Hepatocyte (in vitro differentiated cells): ENCODE data around the gene AKAP1. TPM values are rescaled to one million over a fixed set of nuclear protein-coding genes. Genes with fewer than 3 reads are reported as not detected.

Experiments
- DNase-seq: peaks from one replicate; pipeline ENCODE4 v3.0.0-alpha.2; 2016; ENCODE audit warnings: low spot score
- H2AFZ ChIP-seq: fragments of 200-600 bp; sonication (generic); 2 replicates; pipeline ENCODE4 v1.6.0; 2016; ENCODE audit warnings: antibody characterized with exemption, mild to moderate bottlenecking
- H3K27ac ChIP-seq: fragments of 200-600 bp; sonication (generic); 2 replicates; pipeline ENCODE4 v1.5.1; 2016; ENCODE audit warnings: mild to moderate bottlenecking
- H3K27me3 ChIP-seq: fragments of 200-600 bp; sonication (generic); 2 replicates; pipeline ENCODE4 v1.6.1; 2016
- H3K36me3 ChIP-seq: fragments of 200-600 bp; sonication (generic); replicated peaks from 2 replicates; pipeline ENCODE4 v1.5.1; 2016; ENCODE audit warnings: low read depth; ENCODE audit not compliant: insufficient read depth
- H3K4me1 ChIP-seq: fragments of 200-600 bp; sonication (generic); 2 replicates; pipeline ENCODE4 v1.5.1; 2016; ENCODE audit warnings: mild to moderate bottlenecking, moderate library complexity; ENCODE audit not compliant: insufficient read depth
- H3K4me2 ChIP-seq: fragments of 200-600 bp; sonication (generic); 2 replicates; pipeline ENCODE4 v1.6.0; 2016
- H3K4me3 ChIP-seq: fragments of 200-600 bp; sonication (generic); 2 replicates; pipeline ENCODE4 v1.5.1; 2016; ENCODE audit warnings: mild to moderate bottlenecking
- H3K79me2 ChIP-seq: fragments of 200-600 bp; sonication (generic); 2 replicates; pipeline ENCODE4 v1.6.0; 2017; ENCODE audit warnings: mild to moderate bottlenecking
- H3K9me2 ChIP-seq: fragments of 200-600 bp; sonication (generic); replicated peaks from 2 replicates; pipeline ENCODE4 v1.6.0; 2017; ENCODE audit warnings: mild to moderate bottlenecking; ENCODE audit not compliant: insufficient read depth
- H3K9me3 ChIP-seq: fragments of 200-600 bp; sonication (generic); 2 replicates; pipeline ENCODE4 v1.5.1; 2016; ENCODE audit warnings: low read depth, mild to moderate bottlenecking
- H4K20me1 ChIP-seq: fragments of 200-600 bp; sonication (generic); 2 replicates; pipeline ENCODE4 v1.6.0; 2016; ENCODE audit warnings: mild to moderate bottlenecking; ENCODE audit not compliant: insufficient read depth, poor library complexity, severe bottlenecking
- EZH2 ChIP-seq: fragments of 200-600 bp; sonication (generic); IDR thresholded peaks from 2 replicates; pipeline ENCODE4 v1.6.1; 2016; ENCODE audit warnings: antibody characterized with exemption, mild to moderate bottlenecking, borderline replicate concordance
- EZH2phosphoT487 ChIP-seq: fragments of 200-600 bp; sonication (generic); IDR thresholded peaks from one replicate; pipeline ENCODE4 v1.6.1; 2018; ENCODE audit warnings: antibody characterized with exemption, mild to moderate bottlenecking, low read depth, moderate library complexity; ENCODE audit not compliant: unreplicated experiment, severe bottlenecking
- WGBS: methylation state at CpG from one replicate; pipeline ENCODE4 v1.1.6; 2016; ENCODE audit warnings: low lambda C conversion rate; ENCODE audit errors: missing lambda C conversion rate; 5-methylcytosine and 5-hydroxymethylcytosine counted together
- polyA plus RNA-seq: library from polyadenylated mRNA; unstranded; fragments of >200 nt; fragmentation: Nextera tagmentation; extraction: Ambion mirVana; gene quantifications from 2 replicates; pipeline ENCODE4 v1.2.1, GENCODE V29; 2016
- total RNA-seq: library from RNA; depleted of rRNA; stranded (reverse); fragments of >200 nt; gene quantifications from 2 replicates; pipeline ENCODE4 v1.2.3, GENCODE V29; 2014
- TF ChIP-seq, protein P1 (sequence below): fragments of 200-600 bp; sonication (generic); IDR thresholded peaks from 2 replicates; pipeline ENCODE4 v1.5.1; 2016; ENCODE audit warnings: antibody characterized with exemption, mild to moderate bottlenecking; ENCODE audit not compliant: poor library complexity

The AKAP1 gene
- total and polyA plus RNA-seq, 2 experiments from 2014 or later: 33.0 to 46.7 TPM

DNA sequence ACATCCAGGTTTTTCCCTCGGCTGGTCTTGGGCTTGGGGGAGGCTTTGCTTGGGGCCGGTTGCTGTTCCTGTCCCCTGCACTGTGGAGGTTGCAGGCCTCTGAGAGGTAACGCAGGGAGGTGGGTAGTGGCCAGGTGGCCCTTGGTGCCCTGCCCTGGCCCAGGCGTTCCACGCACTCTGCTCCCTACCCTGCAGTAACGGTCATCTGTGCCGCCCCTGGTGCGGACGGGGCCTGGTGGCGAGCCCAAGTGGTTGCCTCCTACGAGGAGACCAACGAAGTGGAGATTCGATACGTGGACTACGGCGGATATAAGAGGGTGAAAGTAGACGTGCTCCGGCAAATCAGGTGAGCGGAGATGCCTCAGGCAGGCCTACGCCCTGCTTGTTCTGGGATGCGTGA, 30.9 kb downstream of the AKAP1 start:
- Histone ChIP-seq H3K36me3 (no peaks in the 10 kb centered on the region), H3K27ac (no peak overlapping the region), H4K20me1 (no peaks in the 10 kb centered on the region), H3K27me3 (no peaks in the 10 kb centered on the region), H3K4me3 (no peak overlapping the region), H3K9me2 (no peaks in the 10 kb centered on the region), H3K79me2 (peaks cover 7% of the 10 kb centered on the region), H2AFZ (no peak overlapping the region), H3K4me1 (no peaks in the 10 kb centered on the region), H3K4me2 (no peak overlapping the region), H3K9me3 (no peaks in the 10 kb centered on the region)
- no peak for DNase-seq
- 97% methylated on average over 21 of the region's 21 CpGs for WGBS
- TF ChIP-seq, protein P1, sequence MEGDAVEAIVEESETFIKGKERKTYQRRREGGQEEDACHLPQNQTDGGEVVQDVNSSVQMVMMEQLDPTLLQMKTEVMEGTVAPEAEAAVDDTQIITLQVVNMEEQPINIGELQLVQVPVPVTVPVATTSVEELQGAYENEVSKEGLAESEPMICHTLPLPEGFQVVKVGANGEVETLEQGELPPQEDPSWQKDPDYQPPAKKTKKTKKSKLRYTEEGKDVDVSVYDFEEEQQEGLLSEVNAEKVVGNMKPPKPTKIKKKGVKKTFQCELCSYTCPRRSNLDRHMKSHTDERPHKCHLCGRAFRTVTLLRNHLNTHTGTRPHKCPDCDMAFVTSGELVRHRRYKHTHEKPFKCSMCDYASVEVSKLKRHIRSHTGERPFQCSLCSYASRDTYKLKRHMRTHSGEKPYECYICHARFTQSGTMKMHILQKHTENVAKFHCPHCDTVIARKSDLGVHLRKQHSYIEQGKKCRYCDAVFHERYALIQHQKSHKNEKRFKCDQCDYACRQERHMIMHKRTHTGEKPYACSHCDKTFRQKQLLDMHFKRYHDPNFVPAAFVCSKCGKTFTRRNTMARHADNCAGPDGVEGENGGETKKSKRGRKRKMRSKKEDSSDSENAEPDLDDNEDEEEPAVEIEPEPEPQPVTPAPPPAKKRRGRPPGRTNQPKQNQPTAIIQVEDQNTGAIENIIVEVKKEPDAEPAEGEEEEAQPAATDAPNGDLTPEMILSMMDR: no peak
- TF ChIP-seq EZH2 (no peak), EZH2phosphoT487 (no peak)

GRCh38 chr17:57117798-57118197, 32.8 kb downstream of the AKAP1 start:
- no peak overlapping the region for H3K4me2 ChIP-seq
- TF ChIP-seq EZH2phosphoT487: no peak
- no peaks in the 10 kb centered on the region for H3K9me2 ChIP-seq
- no peaks in the 10 kb centered on the region for H3K9me3 ChIP-seq
- WGBS: 98% methylated on average over 4 of the region's 4 CpGs
- no peak overlapping the region for H2AFZ ChIP-seq
- H3K4me1 ChIP-seq: no peaks in the 10 kb centered on the region
- no peak overlapping the region for H3K4me3 ChIP-seq
- no peak for DNase-seq
- H4K20me1 ChIP-seq: no peaks in the 10 kb centered on the region
- H3K79me2 ChIP-seq: peaks cover 2% of the 10 kb centered on the region
- no peaks in the 10 kb centered on the region for H3K36me3 ChIP-seq
- H3K27ac ChIP-seq: no peak overlapping the region
- no peaks in the 10 kb centered on the region for H3K27me3 ChIP-seq

GRCh38 chr17:57120814-57121213, 35.8 kb downstream of the AKAP1 start:
- Histone ChIP-seq H3K27ac (no peak overlapping the region), H3K36me3 (no peaks in the 10 kb centered on the region)

GRCh38 chr17:57121308-57122042, 36.4 kb downstream of the AKAP1 start:
- no peak overlapping the region for H2AFZ ChIP-seq
- H4K20me1 ChIP-seq: no peaks in the 10 kb centered on the region
- H3K79me2 ChIP-seq: no peaks in the 10 kb centered on the region
- WGBS: 49% methylated on average over 12 of the region's 12 CpGs
- no peak overlapping the region for H3K4me3 ChIP-seq
- H3K4me1 ChIP-seq: no peaks in the 10 kb centered on the region
- H3K9me3 ChIP-seq: no peaks in the 10 kb centered on the region
- H3K4me2 ChIP-seq: no peak overlapping the region
- no peak for TF ChIP-seq EZH2phosphoT487
- TF ChIP-seq, protein P1: peak; percentile 62
- H3K9me2 ChIP-seq: no peaks in the 10 kb centered on the region
- H3K36me3 ChIP-seq: no peaks in the 10 kb centered on the region
- H3K27ac ChIP-seq: no peak overlapping the region
- H3K27me3 ChIP-seq: no peaks in the 10 kb centered on the region
- peak; percentile 70 for DNase-seq

More at GRCh38 chr17:57120814-57121213, 35.8 kb downstream of the AKAP1 start:
- Histone ChIP-seq H3K9me2 (no peaks in the 10 kb centered on the region), H3K79me2 (no peaks in the 10 kb centered on the region), H3K4me2 (no peak overlapping the region), H2AFZ (no peak overlapping the region), H3K4me1 (no peaks in the 10 kb centered on the region), H3K4me3 (no peak overlapping the region), H3K9me3 (no peaks in the 10 kb centered on the region), H4K20me1 (no peaks in the 10 kb centered on the region), H3K27me3 (no peaks in the 10 kb centered on the region)
- TF ChIP-seq EZH2 (no peak), EZH2phosphoT487 (no peak)
- TF ChIP-seq, protein P1: no peak
- no peak for DNase-seq
